ENCODE measurements around the gene ASAH2. TPM values are rescaled to one million over a fixed set of nuclear protein-coding genes. Genes with fewer than 3 reads are reported as not detected.
A peak's percentile ranks its signal among the peaks of the same experiment; 100 is the strongest.

The ASAH2 gene
- total and polyA plus RNA-seq, 2 of the 13 experiments (the other 11 are each of a cell fraction or from before 2014, with no cell fraction given), result 16.0 to 17.9 TPM

DNA sequence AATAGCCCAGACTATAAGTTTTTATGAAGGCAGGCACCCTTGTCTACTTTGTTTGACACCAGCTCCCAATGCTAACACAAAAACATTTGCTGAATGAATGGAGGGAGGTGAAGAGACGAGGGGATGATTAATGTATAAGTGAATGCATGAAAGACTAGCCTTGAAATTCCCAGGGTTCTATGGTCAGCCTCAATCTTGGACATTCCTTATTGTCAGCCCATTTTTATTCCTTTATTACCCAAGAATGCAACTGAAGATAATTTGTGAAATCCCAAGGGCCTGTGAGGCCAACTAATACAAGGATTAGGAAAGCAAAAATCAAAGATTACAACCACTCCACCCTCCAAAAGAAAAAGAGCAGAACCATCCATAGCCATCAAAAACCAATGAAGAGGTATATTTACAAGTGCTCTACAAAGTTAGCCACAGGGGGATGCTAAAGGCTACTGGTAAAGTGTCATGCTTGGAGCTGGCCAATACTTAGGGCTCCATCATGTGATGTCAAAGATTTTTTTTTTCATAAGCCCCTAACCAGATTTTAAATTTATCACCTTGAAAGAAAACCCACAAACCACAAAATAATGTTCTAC is 40.0 kb upstream of the ASAH2 start:
- Histone ChIP-seq H3K27me3 (ENCODE audit: control insufficient read depth in 1 of 2, insufficient read depth in 2 of 2, low read length in 2 of 2) (no peaks in the 10 kb centered on the region), H3K9ac (ENCODE audit: insufficient read depth, low read depth, low read length) (no peak overlapping the region), H4K20me1 (ENCODE audit: insufficient read depth, low read length) (no peaks in the 10 kb centered on the region), H3K4me2 (ENCODE audit: low read depth, low read length) (no peak overlapping the region), H2AFZ (ENCODE audit: low read length) (no peak overlapping the region), H3K79me2 (ENCODE audit: insufficient read depth, low read length) (no peaks in the 10 kb centered on the region), H3K9me3 (ENCODE audit: low read length) (no peaks in the 10 kb centered on the region), H3K4me3 (replicated peaks in 1 of 3; ENCODE audit: insufficient read depth in 1 of 3, low read depth in 2 of 3, low read length in 3 of 3) (no peak overlapping the region), H3K36me3 (replicated peaks in 1 of 2; ENCODE audit: control insufficient read depth in 1 of 2, insufficient read depth in 2 of 2, low read length in 2 of 2) (no peaks in the 10 kb centered on the region), H3K27ac (ENCODE audit: extremely low read length, insufficient read depth, low read length) (no peak overlapping the region), H3K4me1 (ENCODE audit: insufficient read depth, low read length) (no peaks in the 10 kb centered on the region)
- no peak for DNase-seq (ENCODE audit: low spot score)
- in situ Hi-C loops (cut with HindIII; ENCODE audit: extremely low pct_ligation_motif_present, low pct_unique_long_range_greater_than_20kb), result no loop called here
- no peak for ATAC-seq
- intact Hi-C loops (cut with micrococcal nuclease; ENCODE audit: unreplicated experiment), result no loop called here
- TF ChIP-seq NFYB (CRISPR knock-in tag; IDR thresholded peaks at IDR 0.05), result no peak
- no peak for TF ChIP-seq POLR2AphosphoS5 (IDR thresholded peaks at IDR 0.05; ENCODE audit: low read depth, low read length)
- no peak for TF ChIP-seq ZNF761 (CRISPR knock-in tag; conservative IDR thresholded peaks at IDR 0.05)
- TF ChIP-seq, protein P1, sequence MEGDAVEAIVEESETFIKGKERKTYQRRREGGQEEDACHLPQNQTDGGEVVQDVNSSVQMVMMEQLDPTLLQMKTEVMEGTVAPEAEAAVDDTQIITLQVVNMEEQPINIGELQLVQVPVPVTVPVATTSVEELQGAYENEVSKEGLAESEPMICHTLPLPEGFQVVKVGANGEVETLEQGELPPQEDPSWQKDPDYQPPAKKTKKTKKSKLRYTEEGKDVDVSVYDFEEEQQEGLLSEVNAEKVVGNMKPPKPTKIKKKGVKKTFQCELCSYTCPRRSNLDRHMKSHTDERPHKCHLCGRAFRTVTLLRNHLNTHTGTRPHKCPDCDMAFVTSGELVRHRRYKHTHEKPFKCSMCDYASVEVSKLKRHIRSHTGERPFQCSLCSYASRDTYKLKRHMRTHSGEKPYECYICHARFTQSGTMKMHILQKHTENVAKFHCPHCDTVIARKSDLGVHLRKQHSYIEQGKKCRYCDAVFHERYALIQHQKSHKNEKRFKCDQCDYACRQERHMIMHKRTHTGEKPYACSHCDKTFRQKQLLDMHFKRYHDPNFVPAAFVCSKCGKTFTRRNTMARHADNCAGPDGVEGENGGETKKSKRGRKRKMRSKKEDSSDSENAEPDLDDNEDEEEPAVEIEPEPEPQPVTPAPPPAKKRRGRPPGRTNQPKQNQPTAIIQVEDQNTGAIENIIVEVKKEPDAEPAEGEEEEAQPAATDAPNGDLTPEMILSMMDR (CRISPR knock-in tag; IDR thresholded peaks at IDR 0.05), result peak; percentile 43
- TF ChIP-seq FIP1L1 (IDR thresholded peaks at IDR 0.05; ENCODE audit: borderline replicate concordance, insufficient read depth, low read depth, low read length), result no peak
- TF ChIP-seq STAG1 (CRISPR knock-in tag; IDR thresholded peaks at IDR 0.05), result peak; percentile 35
- ChIA-PET POLR2A (no interaction called here), CTCF (ENCODE audit: low intra/inter-chr PET ratio, low total read pairs) (no interaction called here)
- BruUV-seq (replicated peaks), result no TSS peak
- no peak for FAIRE-seq
- 3% methylated on average over 1 of the region's 1 CpG for WGBS (ENCODE audit: low lambda C conversion rate)

DNA sequence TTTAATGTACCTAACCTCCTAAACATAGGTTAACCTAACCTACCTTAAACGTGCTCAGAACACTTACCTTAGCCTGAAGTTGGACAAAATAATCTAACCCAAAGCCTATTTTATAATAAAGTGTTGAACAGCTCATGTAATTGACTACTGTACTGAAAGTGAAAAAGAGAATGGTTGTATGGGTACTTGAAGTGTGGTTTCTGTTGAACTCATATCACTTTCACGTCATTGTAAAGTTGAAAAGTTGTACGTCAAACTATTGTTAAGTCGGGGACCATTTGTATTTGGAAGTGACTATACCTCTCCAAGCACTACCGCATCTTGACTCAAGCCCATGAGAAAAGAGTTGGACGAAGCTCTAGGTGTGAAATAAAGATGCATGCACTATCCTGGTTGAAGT is 37.9 kb upstream of the ASAH2 start:
- no peak for FAIRE-seq
- Histone ChIP-seq H3K4me3 (replicated peaks in 1 of 3; ENCODE audit: insufficient read depth in 1 of 3, low read depth in 2 of 3, low read length in 3 of 3) (no peak overlapping the region), H2AFZ (ENCODE audit: low read length) (no peak overlapping the region), H3K4me2 (ENCODE audit: low read depth, low read length) (no peak overlapping the region), H3K4me1 (ENCODE audit: insufficient read depth, low read length) (no peaks in the 10 kb centered on the region), H3K27me3 (ENCODE audit: control insufficient read depth in 1 of 2, insufficient read depth in 2 of 2, low read length in 2 of 2) (no peaks in the 10 kb centered on the region), H3K9ac (ENCODE audit: insufficient read depth, low read depth, low read length) (no peak overlapping the region), H4K20me1 (ENCODE audit: insufficient read depth, low read length) (no peaks in the 10 kb centered on the region), H3K9me3 (ENCODE audit: low read length) (no peaks in the 10 kb centered on the region), H3K79me2 (ENCODE audit: insufficient read depth, low read length) (no peaks in the 10 kb centered on the region), H3K27ac (ENCODE audit: extremely low read length, insufficient read depth, low read length) (no peak overlapping the region), H3K36me3 (replicated peaks in 1 of 2; ENCODE audit: control insufficient read depth in 1 of 2, insufficient read depth in 2 of 2, low read length in 2 of 2) (no peaks in the 10 kb centered on the region)
- no peak for DNase-seq (ENCODE audit: low spot score)
- POLR2A ChIA-PET, result no interaction called here
- no TSS peak for BruUV-seq (replicated peaks)
- in situ Hi-C loops (cut with HindIII; ENCODE audit: extremely low pct_ligation_motif_present, low pct_unique_long_range_greater_than_20kb), result no loop called here
- 28% methylated on average over 6 of the region's 6 CpGs for WGBS (ENCODE audit: low lambda C conversion rate)
- CTCF ChIA-PET (ENCODE audit: low intra/inter-chr PET ratio, low total read pairs), result no interaction called here
- ATAC-seq, result no peak
- intact Hi-C loops (cut with micrococcal nuclease; ENCODE audit: unreplicated experiment), result no loop called here
- TF ChIP-seq ZNF629 (CRISPR knock-in tag; conservative IDR thresholded peaks at IDR 0.05) (no peak), GZF1 (CRISPR knock-in tag; IDR thresholded peaks at IDR 0.05) (no peak), KDM5A (IDR thresholded peaks at IDR 0.05; ENCODE audit: borderline replicate concordance, low read length) (no peak), ZC3H4 (CRISPR knock-in tag; IDR thresholded peaks at IDR 0.05; ENCODE audit: borderline replicate concordance) (no peak), ZNF83 (CRISPR knock-in tag; IDR thresholded peaks at IDR 0.05; ENCODE audit: borderline replicate concordance) (no peak), ZBTB3 (CRISPR knock-in tag; IDR thresholded peaks at IDR 0.05; ENCODE audit: borderline replicate concordance, low read depth) (no peak), RXRB (CRISPR knock-in tag; IDR thresholded peaks at IDR 0.05; ENCODE audit: borderline replicate concordance) (no peak), RAD51 (IDR thresholded peaks at IDR 0.05; ENCODE audit: borderline replicate concordance) (no peak)
- TF ChIP-seq, protein P2, sequence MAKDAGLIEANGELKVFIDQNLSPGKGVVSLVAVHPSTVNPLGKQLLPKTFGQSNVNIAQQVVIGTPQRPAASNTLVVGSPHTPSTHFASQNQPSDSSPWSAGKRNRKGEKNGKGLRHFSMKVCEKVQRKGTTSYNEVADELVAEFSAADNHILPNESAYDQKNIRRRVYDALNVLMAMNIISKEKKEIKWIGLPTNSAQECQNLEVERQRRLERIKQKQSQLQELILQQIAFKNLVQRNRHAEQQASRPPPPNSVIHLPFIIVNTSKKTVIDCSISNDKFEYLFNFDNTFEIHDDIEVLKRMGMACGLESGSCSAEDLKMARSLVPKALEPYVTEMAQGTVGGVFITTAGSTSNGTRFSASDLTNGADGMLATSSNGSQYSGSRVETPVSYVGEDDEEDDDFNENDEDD (CRISPR knock-in tag; IDR thresholded peaks at IDR 0.05; ENCODE audit: borderline replicate concordance), result no peak
- TF ChIP-seq, protein P3, sequence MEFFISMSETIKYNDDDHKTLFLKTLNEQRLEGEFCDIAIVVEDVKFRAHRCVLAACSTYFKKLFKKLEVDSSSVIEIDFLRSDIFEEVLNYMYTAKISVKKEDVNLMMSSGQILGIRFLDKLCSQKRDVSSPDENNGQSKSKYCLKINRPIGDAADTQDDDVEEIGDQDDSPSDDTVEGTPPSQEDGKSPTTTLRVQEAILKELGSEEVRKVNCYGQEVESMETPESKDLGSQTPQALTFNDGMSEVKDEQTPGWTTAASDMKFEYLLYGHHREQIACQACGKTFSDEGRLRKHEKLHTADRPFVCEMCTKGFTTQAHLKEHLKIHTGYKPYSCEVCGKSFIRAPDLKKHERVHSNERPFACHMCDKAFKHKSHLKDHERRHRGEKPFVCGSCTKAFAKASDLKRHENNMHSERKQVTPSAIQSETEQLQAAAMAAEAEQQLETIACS (CRISPR knock-in tag; IDR thresholded peaks at IDR 0.05), result no peak

All from HepG2 (cell line).